HG03280 (cell line): Measurements from ENCODE around the gene MYH7.
"Not testable (repeated sequence)": the region's sequence is repeated elsewhere in the genome, so short reads cannot be mapped to it uniquely, and the experiment has no call there.

Experiments
- ATAC-seq: cut with Tn5 transposase; IDR thresholded peaks from one replicate; pipeline ENCODE4 v1.9.1; 2021; ENCODE audit warnings: mild to moderate bottlenecking, moderate library complexity; ENCODE audit not compliant: unreplicated experiment

MYH7 gene

GRCh38 chr14:23435543-23436326, at the start of gene MYH7:
Gene MYH7, minus strand, starts transcription at chr14:23435660. Its CDS starts 1,928 bp downstream, at chr14:23433732.
- no peak for ATAC-seq

GRCh38 chr14:23483236-23483854, 47.9 kb upstream of the MYH7 start:
- no peak for ATAC-seq

GRCh38 chr14:23482823-23483148, 47.3 kb upstream of the MYH7 start:
- no peak for ATAC-seq

GRCh38 chr14:23481979-23482822, 46.7 kb upstream of the MYH7 start:
- no peak for ATAC-seq

GRCh38 chr14:23481362-23481970, 46.0 kb upstream of the MYH7 start:
- no peak for ATAC-seq

GRCh38 chr14:23478109-23478759, 42.8 kb upstream of the MYH7 start:
- no peak for ATAC-seq

- ATAC-seq = no peak
Observed at GRCh38 chr14:23470947-23471346, 35.5 kb upstream of the MYH7 start.

- no peak for ATAC-seq
Observed at GRCh38 chr14:23469906-23470403, 34.5 kb upstream of the MYH7 start.

- peak; percentile 94 for ATAC-seq
Observed at GRCh38 chr14:23469127-23469905, 33.9 kb upstream of the MYH7 start, which contains the start of gene NGDN. Gene NGDN, plus strand, starts transcription at chr14:23469703. Its CDS starts 13 bp downstream, at chr14:23469716.

GRCh38 chr14:23468704-23469126, 33.3 kb upstream of the MYH7 start:
- no peak for ATAC-seq

- ATAC-seq = no peak
Observed at GRCh38 chr14:23465261-23465660, 29.8 kb upstream of the MYH7 start.

- ATAC-seq = no peak
Observed at GRCh38 chr14:23464700-23465099, 29.2 kb upstream of the MYH7 start.

- no peak for ATAC-seq
Observed at GRCh38 chr14:23460960-23461359, 25.5 kb upstream of the MYH7 start.

- ATAC-seq = no peak
Observed at GRCh38 chr14:23457587-23458445, 22.4 kb upstream of the MYH7 start.

- not testable (repeated sequence) for ATAC-seq
Observed at GRCh38 chr14:23456883-23457586, 21.6 kb upstream of the MYH7 start.

- ATAC-seq = no peak
Observed at GRCh38 chr14:23454445-23454856, 19.0 kb upstream of the MYH7 start.

- no peak for ATAC-seq
Observed at GRCh38 chr14:23452237-23452636, 16.8 kb upstream of the MYH7 start.

- ATAC-seq = no peak
Observed at GRCh38 chr14:23450379-23450778, 14.9 kb upstream of the MYH7 start.
